IMR-90 (cell line): ENCODE results near the gene KIF4B.
"Not testable (repeated sequence)": the region's sequence is repeated elsewhere in the genome, so short reads cannot be mapped to it uniquely, and the experiment has no call there.

Experiments
- BHLHE40 ChIP-seq: fragments of 150-350 bp; IDR thresholded peaks from 2 replicates; pipeline ENCODE4 v1.6.1; 2016; ENCODE audit warnings: mild to moderate bottlenecking, low read depth, low read length
- CEBPB ChIP-seq: IDR thresholded peaks from 2 replicates; pipeline ENCODE4 v1.6.1; 2012; ENCODE audit warnings: low read depth, low read length, improper control_type of control experiment
- CTCF ChIP-seq: conservative IDR thresholded peaks from 2 replicates; pipeline ENCODE4 v1.5.1; 2012; ENCODE audit warnings: mild to moderate bottlenecking, low read depth, low read length, improper control_type of control experiment
- FOS ChIP-seq: fragments of 150-350 bp; IDR thresholded peaks from 2 replicates; pipeline ENCODE4 v1.6.1; 2016; ENCODE audit warnings: low read depth, low read length
- MAFK ChIP-seq: IDR thresholded peaks from 2 replicates; pipeline ENCODE4 v1.6.1; 2012; ENCODE audit warnings: low read depth, low read length, improper control_type of control experiment
- POLR2A ChIP-seq: IDR thresholded peaks from 2 replicates; pipeline ENCODE4 v1.6.1; 2012; ENCODE audit warnings: mild to moderate bottlenecking, low read depth, low read length
- RAD21 ChIP-seq: IDR thresholded peaks from 2 replicates; pipeline ENCODE4 v1.6.1; 2012; ENCODE audit warnings: low read length, improper control_type of control experiment
- RFX5 ChIP-seq: IDR thresholded peaks from 2 replicates; pipeline ENCODE4 v1.8.0; 2012; ENCODE audit warnings: low read depth, mild to moderate bottlenecking, low read length, moderate library complexity
- SMC3 ChIP-seq: fragments of 150-350 bp; IDR thresholded peaks from 2 replicates; pipeline ENCODE4 v1.6.1; 2016; ENCODE audit warnings: low read depth, mild to moderate bottlenecking, antibody characterized with exemption, low read length, moderate library complexity
- USF2 ChIP-seq: fragments of 150-350 bp; IDR thresholded peaks from 2 replicates; pipeline ENCODE4 v1.6.1; 2017; ENCODE audit warnings: mild to moderate bottlenecking, antibody characterized with exemption, low read length, low read depth

- TF ChIP-seq CTCF, FOS, POLR2A, MAFK, BHLHE40, RAD21, SMC3, CEBPB, USF2, RFX5: not testable (repeated sequence)
These were observed 21.5 kb downstream of the KIF4B start for GRCh38 chr5:155035087-155035486.
